CD4-positive, alpha-beta T cell (primary cell): Measurements from ENCODE around the gene TSKS. TPM values are rescaled to one million over a fixed set of nuclear protein-coding genes. Genes with fewer than 3 reads are reported as not detected.

Experiments
- ATAC-seq: fragments of 200-7000 bp; cut with Tn5 transposase; one replicate; pipeline ENCODE4 v1.10.0; 2022; ENCODE audit warnings: mild to moderate bottlenecking; ENCODE audit not compliant: poor library complexity
- CTCF ChIA-PET: fragments of 350-600 bp; sonication (Branson Sonifier 250); formaldehyde crosslinking; loops from one replicate; lab custom pipeline; 2021; ENCODE audit warnings: antibody characterized with exemption, inconsistent platforms; lab: Charles Lee
- POLR2A ChIA-PET: fragments of 350-600 bp; sonication (Branson Sonifier 250); formaldehyde crosslinking; loops from one replicate; lab custom pipeline; 2021; ENCODE audit warnings: antibody characterized with exemption, inconsistent platforms; lab: Charles Lee
- DNase-seq, 14 experiments: peaks; one replicate each; pipeline ENCODE4 v3.0.0-alpha.2; 2013 to 2020; ENCODE audit warnings: mixed read lengths in 2 of 14
- H3K27ac ChIP-seq, 2 donors: one replicate each; pipeline versions ENCODE4 v1.5.1 to v1.7.0; 2013; ENCODE audit warnings: low read length in 2 of 2, low read depth in 1 of 2, mild to moderate bottlenecking in 1 of 2
- H3K27me3 ChIP-seq, 2 experiments: 1 replicate in 1 of 2; 2 replicates in 1 of 2; pipeline versions ENCODE4 v1.6.1 to v1.7.0; 2013; ENCODE audit warnings: low read length in 2 of 2, control low read depth in 1 of 2, mild to moderate bottlenecking in 1 of 2, moderate library complexity in 1 of 2; ENCODE audit not compliant: insufficient read depth in 2 of 2, control insufficient read depth in 1 of 2
- H3K36me3 ChIP-seq: one replicate; pipeline ENCODE4 v1.6.1; 2013; ENCODE audit warnings: low read length, control low read depth; ENCODE audit not compliant: insufficient read depth
- H3K4me1 ChIP-seq: one replicate; pipeline ENCODE4 v1.6.1; 2013; ENCODE audit warnings: low read length, control low read depth; ENCODE audit not compliant: insufficient read depth
- H3K4me3 ChIP-seq: one replicate; pipeline ENCODE4 v1.5.1; 2013; ENCODE audit warnings: mild to moderate bottlenecking, low read length, moderate library complexity
- H3K9me3 ChIP-seq, 2 experiments: 1 replicate in 1 of 2; 2 replicates in 1 of 2; pipeline versions ENCODE4 v1.6.1 to v1.7.0; 2013; ENCODE audit warnings: low read length in 2 of 2, mild to moderate bottlenecking in 2 of 2, control low read depth in 1 of 2, moderate library complexity in 1 of 2; ENCODE audit not compliant: control insufficient read depth in 1 of 2, insufficient read depth in 1 of 2
- H3K27ac Mint-ChIP-seq: one replicate; pipeline ENCODE4 v1.8.0; 2020; ENCODE audit warnings: mixed read lengths
- H3K27me3 Mint-ChIP-seq: one replicate; pipeline ENCODE4 v1.8.0; 2021; ENCODE audit warnings: mixed read lengths
- H3K36me3 Mint-ChIP-seq: one replicate; pipeline ENCODE4 v1.8.0; 2021; ENCODE audit warnings: low read depth, mixed read lengths
- H3K4me1 Mint-ChIP-seq: one replicate; pipeline ENCODE4 v1.8.0; 2021; ENCODE audit warnings: low read depth, mixed read lengths
- H3K4me3 Mint-ChIP-seq: one replicate; pipeline ENCODE4 v1.8.0; 2020; ENCODE audit warnings: mild to moderate bottlenecking, mixed read lengths
- H3K9me3 Mint-ChIP-seq: one replicate; pipeline ENCODE4 v1.8.0; 2020; ENCODE audit warnings: mixed read lengths
- intact Hi-C, 2 experiments: fragments of 100-400 bp; cut with DNase I in 1 of 2; cut with micrococcal nuclease in 1 of 2; formaldehyde crosslinking; loops; one replicate each; pipeline versions ENCODE4 v1.15.1 to v1.9.0; 2023 to 2025; cut with DNase I, micrococcal nuclease
- total RNA-seq, 174 experiments: library from RNA in 2 of 174; stranded (reverse) in 2 of 174; gene quantifications; one replicate each; pipeline ENCODE4 v1.2.3 and lab custom pipeline; 2021 to 2026
- TF ChIP-seq, protein P1 (sequence below): fragments of 200-600 bp; IDR thresholded peaks from one replicate; pipeline ENCODE4 v1.8.0; 2022; ENCODE audit warnings: antibody characterized with exemption, mild to moderate bottlenecking

The TSKS gene
- total RNA-seq, 2 experiments from 2014 or later = 2.1 to 2.9 TPM

DNA sequence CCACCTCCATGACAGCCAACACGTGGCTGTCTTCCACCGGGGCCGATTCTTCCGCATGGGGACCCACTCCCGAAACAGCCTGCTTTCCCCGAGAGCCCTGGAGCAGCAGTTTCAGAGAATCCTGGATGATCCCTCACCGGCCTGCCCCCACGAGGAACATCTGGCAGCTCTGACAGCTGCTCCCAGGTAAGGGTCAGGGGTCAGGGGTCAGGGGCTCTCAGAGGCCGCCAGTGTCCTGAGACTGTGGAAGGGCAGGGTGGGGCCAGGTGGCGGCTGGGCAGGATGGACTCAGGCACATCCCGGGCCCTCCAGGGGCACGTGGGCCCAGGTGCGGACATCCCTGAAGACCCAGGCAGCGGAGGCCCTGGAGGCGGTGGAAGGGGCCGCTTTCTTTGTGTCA is 57.2 kb downstream of the TSKS start:
- Histone ChIP-seq H3K27me3 (peaks cover 0 to 4% of the 10 kb centered on the region in 2 experiments), H3K27ac (no peak overlapping the region), H3K4me3 (no peak overlapping the region), H3K4me1 (no peaks in the 10 kb centered on the region), H3K9me3 (no peaks in the 10 kb centered on the region), H3K36me3 (no peaks in the 10 kb centered on the region)
- intact Hi-C loops = no loop called here
- Mint-ChIP-seq H3K36me3 (no peaks in the 10 kb centered on the region), H3K27me3 (peaks cover 7% of the 10 kb centered on the region), H3K4me3 (no peak overlapping the region), H3K4me1 (no peaks in the 10 kb centered on the region), H3K27ac (no peak overlapping the region), H3K9me3 (no peaks in the 10 kb centered on the region)
- ATAC-seq (no peak), DNase-seq (no peak)
- ChIA-PET CTCF (no interaction called here), POLR2A (no interaction called here)
- TF ChIP-seq, protein P1, sequence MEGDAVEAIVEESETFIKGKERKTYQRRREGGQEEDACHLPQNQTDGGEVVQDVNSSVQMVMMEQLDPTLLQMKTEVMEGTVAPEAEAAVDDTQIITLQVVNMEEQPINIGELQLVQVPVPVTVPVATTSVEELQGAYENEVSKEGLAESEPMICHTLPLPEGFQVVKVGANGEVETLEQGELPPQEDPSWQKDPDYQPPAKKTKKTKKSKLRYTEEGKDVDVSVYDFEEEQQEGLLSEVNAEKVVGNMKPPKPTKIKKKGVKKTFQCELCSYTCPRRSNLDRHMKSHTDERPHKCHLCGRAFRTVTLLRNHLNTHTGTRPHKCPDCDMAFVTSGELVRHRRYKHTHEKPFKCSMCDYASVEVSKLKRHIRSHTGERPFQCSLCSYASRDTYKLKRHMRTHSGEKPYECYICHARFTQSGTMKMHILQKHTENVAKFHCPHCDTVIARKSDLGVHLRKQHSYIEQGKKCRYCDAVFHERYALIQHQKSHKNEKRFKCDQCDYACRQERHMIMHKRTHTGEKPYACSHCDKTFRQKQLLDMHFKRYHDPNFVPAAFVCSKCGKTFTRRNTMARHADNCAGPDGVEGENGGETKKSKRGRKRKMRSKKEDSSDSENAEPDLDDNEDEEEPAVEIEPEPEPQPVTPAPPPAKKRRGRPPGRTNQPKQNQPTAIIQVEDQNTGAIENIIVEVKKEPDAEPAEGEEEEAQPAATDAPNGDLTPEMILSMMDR = no peak

DNA sequence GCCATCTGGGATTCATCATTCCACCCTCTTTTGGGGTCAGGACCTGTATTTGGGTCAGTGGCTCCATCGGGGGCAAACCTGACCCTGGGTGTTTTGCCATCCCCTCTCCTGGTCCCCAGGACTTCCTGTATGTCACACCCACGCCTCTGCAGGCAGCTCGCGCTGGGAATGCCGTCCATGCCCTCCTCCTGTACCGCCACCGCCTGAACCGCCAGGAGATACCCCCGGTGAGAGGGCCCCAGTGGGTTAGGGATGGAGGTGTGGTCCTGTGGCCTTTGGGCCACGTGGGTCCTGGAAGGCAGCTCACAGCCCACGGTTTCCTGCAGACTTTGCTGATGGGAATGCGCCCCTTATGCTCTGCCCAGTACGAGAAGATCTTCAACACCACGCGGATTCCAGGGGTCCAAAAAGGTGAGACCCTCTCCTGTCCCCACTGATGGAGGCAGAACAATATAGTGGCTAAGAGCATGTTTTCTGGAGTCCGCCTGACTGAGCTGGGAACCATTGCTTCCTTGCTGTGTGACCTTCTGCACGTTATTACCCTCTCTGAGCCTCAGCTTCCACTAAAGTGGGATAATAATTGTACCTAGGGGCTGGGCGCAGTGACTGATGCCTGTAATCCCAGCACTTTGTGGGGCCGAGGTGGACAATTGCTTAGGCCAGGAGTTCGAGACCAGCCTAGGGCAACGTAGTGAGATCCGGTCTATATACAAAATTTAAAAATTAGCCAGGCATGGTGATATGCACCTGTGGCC is 58.0 kb downstream of the TSKS start:
- no peak overlapping the region for H3K4me3 Mint-ChIP-seq
- Histone ChIP-seq H3K4me3 (no peak overlapping the region), H3K36me3 (no peaks in the 10 kb centered on the region), H3K9me3 (no peaks in the 10 kb centered on the region), H3K27me3 (peaks cover 0 to 4% of the 10 kb centered on the region in 2 experiments), H3K27ac (no peak overlapping the region), H3K4me1 (no peaks in the 10 kb centered on the region)
- CTCF ChIA-PET = no interaction called here
- no peaks in the 10 kb centered on the region for H3K9me3 Mint-ChIP-seq
- POLR2A ChIA-PET = no interaction called here
- intact Hi-C loops = no loop called here
- no peaks in the 10 kb centered on the region for H3K4me1 Mint-ChIP-seq
- no peaks in the 10 kb centered on the region for H3K36me3 Mint-ChIP-seq
- TF ChIP-seq, protein P1 = no peak
- peaks cover 11% of the 10 kb centered on the region for H3K27me3 Mint-ChIP-seq
- H3K27ac Mint-ChIP-seq = no peak overlapping the region
- ATAC-seq = no peak
- no peak for DNase-seq

DNA sequence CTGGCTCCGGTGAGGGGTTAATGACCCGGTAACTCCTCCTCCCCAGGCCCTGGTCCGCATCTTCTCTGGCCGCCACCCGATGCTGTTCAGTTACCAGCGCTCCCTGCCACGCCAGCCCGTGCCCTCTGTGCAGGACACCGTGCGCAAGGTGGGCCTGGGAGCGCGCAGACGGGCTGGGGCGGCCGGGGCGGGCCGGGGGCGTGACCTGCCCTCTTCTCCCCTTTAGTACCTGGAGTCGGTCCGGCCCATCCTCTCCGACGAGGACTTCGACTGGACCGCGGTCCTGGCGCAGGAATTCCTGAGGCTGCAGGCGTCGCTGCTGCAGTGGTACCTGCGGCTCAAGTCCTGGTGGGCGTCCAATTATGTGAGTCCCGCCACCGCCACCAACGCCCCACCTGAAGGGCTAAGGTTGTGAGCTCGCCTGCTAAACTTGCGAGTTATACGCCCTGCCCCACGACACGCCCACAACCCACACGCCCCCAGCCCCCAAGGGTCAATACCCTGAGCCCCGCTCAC is 61.8 kb downstream of the TSKS start:
- H3K27me3 Mint-ChIP-seq = peaks cover 11% of the 10 kb centered on the region
- no peaks in the 10 kb centered on the region for H3K4me1 ChIP-seq
- no peak overlapping the region for H3K4me3 ChIP-seq
- H3K9me3 Mint-ChIP-seq = no peaks in the 10 kb centered on the region
- H3K27ac ChIP-seq = no peak overlapping the region
- H3K27me3 ChIP-seq = peaks cover 0 to 4% of the 10 kb centered on the region in 2 experiments
- no peaks in the 10 kb centered on the region for H3K36me3 ChIP-seq
- no peak overlapping the region for H3K4me3 Mint-ChIP-seq
- POLR2A ChIA-PET = no interaction called here
- DNase-seq (no peak), ATAC-seq (no peak)
- TF ChIP-seq, protein P1 = no peak
- no peaks in the 10 kb centered on the region for H3K36me3 Mint-ChIP-seq
- intact Hi-C loops = no loop called here
- no peaks in the 10 kb centered on the region for H3K4me1 Mint-ChIP-seq
- H3K27ac Mint-ChIP-seq = no peak overlapping the region
- no peaks in the 10 kb centered on the region for H3K9me3 ChIP-seq
- CTCF ChIA-PET = no interaction called here
